Liver (tissue), 9 donors: Measurements from ENCODE around the gene ALDH2. TPM values are rescaled to one million over a fixed set of nuclear protein-coding genes. Genes with fewer than 3 reads are reported as not detected.

ENCODE experiments used
- DNase-seq: peaks from one replicate; pipeline ENCODE4 v3.0.0-alpha.2; 2017; ENCODE audit warnings: low spot score
- H3K27ac ChIP-seq, 2 donors: one replicate each; pipeline ENCODE4 v1.7.0; 2013; ENCODE audit warnings: inconsistent platforms in 2 of 2, low read length in 2 of 2, control low read depth in 1 of 2, low read depth in 1 of 2, mild to moderate bottlenecking in 1 of 2
- H3K27me3 ChIP-seq, 4 donors: one replicate each; pipeline versions ENCODE4 v1.6.1 to v1.7.0; 2013; ENCODE audit warnings: low read length in 3 of 4, inconsistent platforms in 1 of 4, mild to moderate bottlenecking in 1 of 4, moderate library complexity in 1 of 4; ENCODE audit not compliant: control insufficient read depth in 4 of 4, insufficient read depth in 4 of 4
- H3K36me3 ChIP-seq, 4 donors: one replicate each; pipeline versions ENCODE4 v1.6.1 to v1.7.0; 2013; ENCODE audit warnings: low read length in 3 of 4, mild to moderate bottlenecking in 3 of 4, low read depth in 1 of 4, moderate library complexity in 1 of 4; ENCODE audit not compliant: control insufficient read depth in 4 of 4, insufficient read depth in 3 of 4
- H3K4me1 ChIP-seq, 4 donors: one replicate each; pipeline versions ENCODE4 v1.6.1 to v1.7.0; 2013; ENCODE audit warnings: low read length in 3 of 4, mild to moderate bottlenecking in 3 of 4, moderate library complexity in 1 of 4; ENCODE audit not compliant: control insufficient read depth in 4 of 4, insufficient read depth in 4 of 4
- H3K4me3 ChIP-seq, 3 donors: one replicate each; pipeline versions ENCODE4 v1.6.1 to v1.7.0; 2013; ENCODE audit warnings: low read length in 3 of 3, control low read depth in 1 of 3, low read depth in 1 of 3, mild to moderate bottlenecking in 1 of 3
- H3K9ac ChIP-seq, 2 donors: one replicate each; pipeline ENCODE4 v1.7.0; 2013; ENCODE audit warnings: low read length in 2 of 2, mild to moderate bottlenecking in 2 of 2, moderate library complexity in 2 of 2, control low read depth in 1 of 2, low read depth in 1 of 2
- H3K9me3 ChIP-seq, 4 donors: one replicate each; pipeline versions ENCODE4 v1.6.1 to v1.7.0; 2013; ENCODE audit warnings: low read length in 3 of 4; ENCODE audit not compliant: control insufficient read depth in 4 of 4
- EGR1 ChIP-seq, 2 donors: IDR thresholded peaks; 2 replicates each; pipeline ENCODE4 v1.6.1; 2016 to 2018; ENCODE audit warnings: antibody characterized with exemption in 2 of 2, low read depth in 2 of 2
- FOXA1 ChIP-seq: IDR thresholded peaks from 2 replicates; pipeline ENCODE4 v1.6.1; 2016; ENCODE audit warnings: antibody characterized with exemption
- FOXA2 ChIP-seq: IDR thresholded peaks from 2 replicates; pipeline ENCODE4 v1.6.1; 2016; ENCODE audit warnings: antibody characterized with exemption
- GABPA ChIP-seq, 2 donors: IDR thresholded peaks in 1 of 2; conservative IDR thresholded peaks in 1 of 2; 2 replicates each; pipeline ENCODE4 v1.6.1; 2016; ENCODE audit warnings: antibody characterized with exemption in 2 of 2, mild to moderate bottlenecking in 1 of 2, moderate library complexity in 1 of 2
- HNF4A ChIP-seq, 2 donors: conservative IDR thresholded peaks; 2 replicates each; pipeline ENCODE4 v1.6.1; 2016; ENCODE audit warnings: antibody characterized with exemption in 2 of 2, mild to moderate bottlenecking in 2 of 2
- HNF4G ChIP-seq: IDR thresholded peaks from 2 replicates; pipeline ENCODE4 v1.6.1; 2016; ENCODE audit warnings: antibody characterized with exemption
- JUND ChIP-seq, 2 donors: IDR thresholded peaks; 2 replicates each; pipeline ENCODE4 v1.6.1; 2016; ENCODE audit warnings: antibody characterized with exemption in 2 of 2
- MAX ChIP-seq: IDR thresholded peaks from 2 replicates; pipeline ENCODE4 v1.6.1; 2016; ENCODE audit warnings: antibody characterized with exemption
- NR2F2 ChIP-seq: IDR thresholded peaks from 2 replicates; pipeline ENCODE4 v1.6.1; 2016; ENCODE audit warnings: antibody characterized with exemption
- RAD21 ChIP-seq, 2 donors: IDR thresholded peaks; 2 replicates each; pipeline ENCODE4 v1.6.1; 2016; ENCODE audit warnings: antibody characterized with exemption in 2 of 2, mild to moderate bottlenecking in 2 of 2
- REST ChIP-seq: IDR thresholded peaks from 2 replicates; pipeline ENCODE4 v1.6.1; 2016; ENCODE audit warnings: antibody characterized with exemption, mild to moderate bottlenecking
- RXRA ChIP-seq, 2 donors: IDR thresholded peaks; 2 replicates each; pipeline ENCODE4 v1.6.1; 2017 to 2018; ENCODE audit warnings: antibody characterized with exemption in 2 of 2, mild to moderate bottlenecking in 1 of 2
- SP1 ChIP-seq: IDR thresholded peaks from 2 replicates; pipeline ENCODE4 v1.6.1; 2018; ENCODE audit warnings: antibody characterized with exemption, mild to moderate bottlenecking
- TAF1 ChIP-seq: conservative IDR thresholded peaks from 2 replicates; pipeline ENCODE4 v1.6.1; 2016; ENCODE audit warnings: antibody characterized with exemption, mild to moderate bottlenecking
- YY1 ChIP-seq: IDR thresholded peaks from 2 replicates; pipeline ENCODE4 v1.6.1; 2016; ENCODE audit warnings: antibody characterized with exemption, mild to moderate bottlenecking
- WGBS: extraction: QIAGEN DNeasy Blood & Tissue Kit; methylation state at CpG from one replicate; pipeline ENCODE4 v1.1.7; 2013; 5-methylcytosine and 5-hydroxymethylcytosine counted together
- polyA plus RNA-seq, 2 donors: library from polyadenylated mRNA; stranded (reverse) in 1 of 2; unstranded in 1 of 2; fragments of 200-250 nt in 1 of 2; fragments of >200 nt in 1 of 2; fragmentation: Nextera tagmentation in 1 of 2; extraction: Ambion mirVana in 1 of 2; gene quantifications; one replicate each; pipeline versions ENCODE4 v1.2.1 to v1.2.3, GENCODE V29; 2013 to 2015
- total RNA-seq, 2 donors: library from RNA; depleted of rRNA; stranded (reverse); fragments of >200 nt; gene quantifications; one replicate each; pipeline ENCODE4 v1.2.3, GENCODE V29; 2014
- TF ChIP-seq, protein P1 (sequence below): IDR thresholded peaks from 2 replicates; pipeline ENCODE4 v1.6.1; 2016; ENCODE audit warnings: antibody characterized with exemption
- TF ChIP-seq, protein P2 (sequence below): fragments of 150-350 bp; IDR thresholded peaks from 2 replicates; pipeline ENCODE4 v1.5.1; 2017; ENCODE audit warnings: improper control_type of control experiment, low read depth, low read length; ENCODE audit not compliant: missing input control
- TF ChIP-seq, protein P3 (sequence below): IDR thresholded peaks from 2 replicates; pipeline ENCODE4 v1.6.1; 2016; ENCODE audit warnings: antibody characterized with exemption
- donor health status: healthy.
- donor health status: healthy.
- donor health status: healthy.
- donor health status: healthy.
- donor health status: healthy.

ALDH2 gene
- total and polyA plus RNA-seq, 4 donors: 93.1 to 849 (median 573) TPM

DNA sequence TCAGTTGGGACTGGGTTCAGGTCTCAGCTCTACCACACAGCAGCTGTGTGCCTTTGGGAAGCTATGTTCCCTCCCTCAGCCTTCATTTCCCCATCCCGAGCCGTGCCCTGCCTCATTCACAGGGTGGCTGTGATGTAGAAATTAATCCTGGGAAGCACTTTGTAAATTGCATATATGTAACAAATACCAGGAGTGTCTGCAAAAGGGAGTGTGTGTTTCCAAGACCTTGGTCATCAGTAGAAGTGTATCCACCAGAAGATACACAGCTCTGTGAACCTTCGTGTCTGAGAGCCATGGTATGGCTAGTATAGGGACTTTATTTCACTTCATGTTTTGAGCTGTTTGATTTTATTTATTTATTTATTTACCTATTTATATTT lies 26.1 kb downstream of the ALDH2 start:
- H3K4me3 ChIP-seq: no peak overlapping the region
- peaks cover 13 to 47% (median 36%) of the 10 kb centered on the region in 4 donors for H3K4me1 ChIP-seq
- H3K9ac ChIP-seq: no peak overlapping the region
- H3K9me3 ChIP-seq: no peaks in the 10 kb centered on the region
- peak overlapping the region; percentile 91 to 92 for H3K27ac ChIP-seq
- no peak for DNase-seq
- peaks cover 14 to 56% (median 46%) of the 10 kb centered on the region in 4 donors for H3K36me3 ChIP-seq
- WGBS: 83% methylated on average over 3 of the region's 3 CpGs
- TF ChIP-seq MAX (no peak), GABPA (IDR thresholded peaks at IDR 0.05 in 1 of 2, conservative IDR thresholded peaks at IDR 0.05 in 1 of 2) (no peak), FOXA2 (no peak), RXRA (IDR thresholded peaks at IDR 0.05) (no peak), EGR1 (IDR thresholded peaks at IDR 0.05; ENCODE audit: low read depth in 2 of 2) (no peak), NR2F2 (no peak), JUND (IDR thresholded peaks at IDR 0.05) (no peak), HNF4G (no peak), TAF1 (no peak), YY1 (no peak), RAD21 (IDR thresholded peaks at IDR 0.05) (no peak), HNF4A (conservative IDR thresholded peaks at IDR 0.05) (no peak), FOXA1 (no peak), REST (no peak)
- TF ChIP-seq, protein P1, sequence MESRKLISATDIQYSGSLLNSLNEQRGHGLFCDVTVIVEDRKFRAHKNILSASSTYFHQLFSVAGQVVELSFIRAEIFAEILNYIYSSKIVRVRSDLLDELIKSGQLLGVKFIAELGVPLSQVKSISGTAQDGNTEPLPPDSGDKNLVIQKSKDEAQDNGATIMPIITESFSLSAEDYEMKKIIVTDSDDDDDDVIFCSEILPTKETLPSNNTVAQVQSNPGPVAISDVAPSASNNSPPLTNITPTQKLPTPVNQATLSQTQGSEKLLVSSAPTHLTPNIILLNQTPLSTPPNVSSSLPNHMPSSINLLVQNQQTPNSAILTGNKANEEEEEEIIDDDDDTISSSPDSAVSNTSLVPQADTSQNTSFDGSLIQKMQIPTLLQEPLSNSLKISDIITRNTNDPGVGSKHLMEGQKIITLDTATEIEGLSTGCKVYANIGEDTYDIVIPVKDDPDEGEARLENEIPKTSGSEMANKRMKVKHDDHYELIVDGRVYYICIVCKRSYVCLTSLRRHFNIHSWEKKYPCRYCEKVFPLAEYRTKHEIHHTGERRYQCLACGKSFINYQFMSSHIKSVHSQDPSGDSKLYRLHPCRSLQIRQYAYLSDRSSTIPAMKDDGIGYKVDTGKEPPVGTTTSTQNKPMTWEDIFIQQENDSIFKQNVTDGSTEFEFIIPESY: no peak
- TF ChIP-seq, protein P2, sequence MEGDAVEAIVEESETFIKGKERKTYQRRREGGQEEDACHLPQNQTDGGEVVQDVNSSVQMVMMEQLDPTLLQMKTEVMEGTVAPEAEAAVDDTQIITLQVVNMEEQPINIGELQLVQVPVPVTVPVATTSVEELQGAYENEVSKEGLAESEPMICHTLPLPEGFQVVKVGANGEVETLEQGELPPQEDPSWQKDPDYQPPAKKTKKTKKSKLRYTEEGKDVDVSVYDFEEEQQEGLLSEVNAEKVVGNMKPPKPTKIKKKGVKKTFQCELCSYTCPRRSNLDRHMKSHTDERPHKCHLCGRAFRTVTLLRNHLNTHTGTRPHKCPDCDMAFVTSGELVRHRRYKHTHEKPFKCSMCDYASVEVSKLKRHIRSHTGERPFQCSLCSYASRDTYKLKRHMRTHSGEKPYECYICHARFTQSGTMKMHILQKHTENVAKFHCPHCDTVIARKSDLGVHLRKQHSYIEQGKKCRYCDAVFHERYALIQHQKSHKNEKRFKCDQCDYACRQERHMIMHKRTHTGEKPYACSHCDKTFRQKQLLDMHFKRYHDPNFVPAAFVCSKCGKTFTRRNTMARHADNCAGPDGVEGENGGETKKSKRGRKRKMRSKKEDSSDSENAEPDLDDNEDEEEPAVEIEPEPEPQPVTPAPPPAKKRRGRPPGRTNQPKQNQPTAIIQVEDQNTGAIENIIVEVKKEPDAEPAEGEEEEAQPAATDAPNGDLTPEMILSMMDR: no peak
- TF ChIP-seq, protein P3, sequence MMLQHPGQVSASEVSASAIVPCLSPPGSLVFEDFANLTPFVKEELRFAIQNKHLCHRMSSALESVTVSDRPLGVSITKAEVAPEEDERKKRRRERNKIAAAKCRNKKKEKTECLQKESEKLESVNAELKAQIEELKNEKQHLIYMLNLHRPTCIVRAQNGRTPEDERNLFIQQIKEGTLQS: no peak
- no peaks in the 10 kb centered on the region for H3K27me3 ChIP-seq

DNA sequence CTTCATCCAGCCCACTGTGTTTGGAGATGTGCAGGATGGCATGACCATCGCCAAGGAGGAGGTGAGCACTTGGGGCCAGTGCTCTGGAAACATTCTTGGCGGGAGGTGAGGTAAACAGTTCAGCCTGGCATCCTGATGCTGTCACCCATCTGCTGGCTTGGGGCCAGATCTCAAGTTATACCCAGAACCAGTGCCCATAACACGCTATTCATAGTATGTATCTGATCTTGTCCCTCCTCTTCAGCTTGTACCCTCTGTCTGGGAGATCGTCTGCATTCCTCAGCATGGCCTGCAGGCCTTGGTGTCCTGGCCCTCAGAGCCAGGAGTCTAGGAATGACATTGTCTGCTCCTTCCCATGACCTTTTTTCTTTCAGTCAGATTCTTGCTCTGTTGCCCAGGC lies 31.4 kb downstream of the ALDH2 start:
- no peak overlapping the region for H3K9ac ChIP-seq
- WGBS: 77% methylated on average over 4 of the region's 4 CpGs
- TF ChIP-seq RXRA (IDR thresholded peaks at IDR 0.05): no peak
- TF ChIP-seq, protein P1: no peak
- no peak for TF ChIP-seq REST
- no peak for TF ChIP-seq RAD21 (IDR thresholded peaks at IDR 0.05)
- no peak for TF ChIP-seq YY1
- TF ChIP-seq HNF4G: no peak
- no peak for TF ChIP-seq SP1
- no peak for TF ChIP-seq HNF4A (conservative IDR thresholded peaks at IDR 0.05)

More for the DNA sequence above, 31.4 kb downstream of the ALDH2 start:
- no peaks in the 10 kb centered on the region for H3K27me3 ChIP-seq
- H3K4me1 ChIP-seq: no peaks in the 10 kb centered on the region
- H3K36me3 ChIP-seq: peaks cover 27 to 73% (median 56%) of the 10 kb centered on the region in 4 donors
- no peak overlapping the region for H3K27ac ChIP-seq
- no peak for DNase-seq
- no peak overlapping the region for H3K4me3 ChIP-seq
- H3K9me3 ChIP-seq: no peaks in the 10 kb centered on the region
